H1 (cell line): Measurements from ENCODE around the gene ZFP36L2.

Experiments
- CTCF ChIP-seq, 3 experiments: IDR thresholded peaks; 1 replicate in 2 of 3; 2 replicates in 1 of 3; pipeline versions ENCODE4 v1.5.1 to v1.6.1; 2011; ENCODE audit warnings: low read length in 3 of 3, mild to moderate bottlenecking in 3 of 3, inconsistent platforms in 2 of 3, low read depth in 1 of 3, moderate library complexity in 1 of 3; ENCODE audit not compliant: insufficient read depth in 1 of 3; ENCODE audit errors: control extremely low read depth in 1 of 3
- EP300 ChIP-seq, 2 experiments: IDR thresholded peaks; 1 replicate in 1 of 2; 2 replicates in 1 of 2; pipeline ENCODE4 v1.6.1; 2011 to 2012; ENCODE audit warnings: low read depth in 2 of 2, low read length in 2 of 2, mild to moderate bottlenecking in 2 of 2, borderline replicate concordance in 1 of 2, inconsistent platforms in 1 of 2, moderate library complexity in 1 of 2
- EZH2 ChIP-seq: fragments of 200-600 bp; sonication (generic); IDR thresholded peaks from 2 replicates; pipeline ENCODE4 v1.7.1; 2012; ENCODE audit warnings: low read depth, mild to moderate bottlenecking, moderate library complexity, low read length, inconsistent platforms; ENCODE audit not compliant: severe bottlenecking
- GABPA ChIP-seq: IDR thresholded peaks from 2 replicates; pipeline ENCODE4 v1.6.1; 2011; ENCODE audit warnings: mild to moderate bottlenecking, low read length, moderate library complexity, borderline replicate concordance; ENCODE audit not compliant: insufficient read depth
- JUN ChIP-seq: IDR thresholded peaks from 2 replicates; pipeline ENCODE4 v1.6.1; 2011; ENCODE audit warnings: low read depth, mild to moderate bottlenecking, improper control_type of control experiment, low read length
- PHF8 ChIP-seq: fragments of 200-600 bp; sonication (generic); conservative IDR thresholded peaks from 2 replicates; pipeline ENCODE4 v1.7.1; 2012; ENCODE audit warnings: low read depth, mild to moderate bottlenecking, inconsistent platforms, low read length, moderate library complexity
- POLR2A ChIP-seq, 2 experiments: IDR thresholded peaks; 1 replicate in 1 of 2; 2 replicates in 1 of 2; pipeline ENCODE4 v1.6.1; 2011; ENCODE audit warnings: low read depth in 2 of 2, low read length in 2 of 2, mild to moderate bottlenecking in 2 of 2; ENCODE audit errors: control extremely low read depth in 1 of 2
- SP2 ChIP-seq: IDR thresholded peaks from 2 replicates; pipeline ENCODE4 v1.6.1; 2012; ENCODE audit warnings: mild to moderate bottlenecking, low read length, inconsistent platforms
- SRF ChIP-seq: IDR thresholded peaks from 2 replicates; pipeline ENCODE4 v1.6.1; 2011; ENCODE audit warnings: mild to moderate bottlenecking, low read depth, low read length, moderate library complexity
- TCF12 ChIP-seq: IDR thresholded peaks from 2 replicates; pipeline ENCODE4 v1.6.1; 2011; ENCODE audit warnings: low read depth, mild to moderate bottlenecking, low read length
- USF2 ChIP-seq: IDR thresholded peaks from 2 replicates; pipeline ENCODE4 v1.6.1; 2011; ENCODE audit warnings: low read length, improper control_type of control experiment

DNA sequence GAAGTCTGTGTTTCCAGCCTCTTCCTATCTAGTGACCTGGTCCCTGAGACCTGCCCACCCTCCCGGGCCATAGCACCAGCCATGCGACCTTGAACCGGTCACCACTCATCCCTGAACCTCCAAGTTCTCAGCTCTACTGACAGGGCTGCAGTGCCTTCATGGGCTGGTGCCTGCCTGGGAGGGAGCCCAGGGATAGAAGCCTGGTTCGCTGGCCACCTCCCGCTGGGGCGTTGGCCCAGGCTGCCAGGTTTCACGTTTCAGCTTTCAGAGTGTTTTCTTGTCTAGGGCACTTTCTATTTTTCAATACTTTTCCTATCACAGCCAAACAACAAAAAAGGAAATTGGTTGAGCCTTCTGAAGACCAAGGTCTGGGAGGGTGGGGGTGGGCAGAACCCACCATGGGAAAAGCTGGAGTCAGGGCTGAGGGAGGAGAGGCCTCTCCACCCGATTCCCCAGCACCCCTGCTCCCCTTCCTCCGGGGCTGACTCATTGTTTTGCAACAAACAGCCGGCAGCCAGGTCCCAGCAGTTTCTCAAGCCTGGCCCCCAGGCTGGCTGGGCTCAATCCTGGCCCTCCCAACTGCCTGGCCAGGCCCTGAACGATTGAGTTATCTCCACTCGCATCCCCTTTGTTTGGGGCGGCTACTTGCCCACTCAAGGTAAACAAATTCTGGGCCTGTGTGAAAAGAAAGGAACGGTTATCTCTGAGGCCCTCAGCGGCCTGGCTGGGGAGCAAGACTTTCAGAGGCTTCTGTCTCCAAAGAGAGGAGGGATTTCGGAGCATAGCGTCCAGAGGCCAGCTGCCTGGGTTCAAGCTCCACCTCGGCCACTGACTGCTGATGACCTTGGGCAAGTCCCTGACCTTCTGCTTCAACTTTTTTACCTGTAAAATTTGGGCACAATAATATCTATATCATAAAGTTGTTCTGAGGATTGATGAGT is 47.5 kb downstream of the ZFP36L2 start:
- TF ChIP-seq EP300 (IDR thresholded peaks at IDR 0.05; ENCODE audit: borderline replicate concordance in 1 of 2, low read depth in 2 of 2, low read length in 2 of 2) (no peak), CTCF (IDR thresholded peaks at IDR 0.05; ENCODE audit: control extremely low read depth in 1 of 3, insufficient read depth in 1 of 3, low read depth in 1 of 3, low read length in 3 of 3) (no peak), POLR2A (IDR thresholded peaks at IDR 0.05; ENCODE audit: control extremely low read depth in 1 of 2, low read depth in 2 of 2, low read length in 2 of 2) (peak in 1 of 2 experiments; percentile 65; a peak in 1 of 3 replicates), PHF8 (peak; percentile 37; the same call in 1 of the 2 replicates), TCF12 (no peak), GABPA (no peak), SP2 (no peak), EZH2 (no peak), SRF (no peak), USF2 (no peak), JUN (no peak; the same call in 1 of the 2 replicates)
